ENCODE data around the gene FUT2. TPM values are rescaled to one million over a fixed set of nuclear protein-coding genes. Genes with fewer than 3 reads are reported as not detected.

The FUT2 gene
- total RNA-seq, 2 experiments from 2014 or later, result not detected

- ChIA-PET POLR2A (no interaction called here), CTCF (no interaction called here)
- peaks cover 7% of the 10 kb centered on the region for H3K4me1 Mint-ChIP-seq (ENCODE audit: low read depth)
Observed at GRCh38 chr19:48664476-48664875, 31.3 kb upstream of the FUT2 start.

GRCh38 chr19:48665786-48666185 lies 30.0 kb upstream of the FUT2 start:
- CTCF ChIA-PET, result interaction anchor here (1.2 to 1.4 kb wide), 2 partner anchors 9 to 432 kb away, joined by 4 to 6 read pairs; no protein-coding TSS in a partner anchor
- no peak overlapping the region for H3K4me3 Mint-ChIP-seq
- H3K36me3 Mint-ChIP-seq (ENCODE audit: low read depth), result peaks cover 2% of the 10 kb centered on the region
- no peak for TF ChIP-seq CTCF (IDR thresholded peaks at IDR 0.05)
- POLR2A ChIA-PET, result interaction anchor here (1.2 kb wide), 1 partner anchor 11 kb away, joined by 3 read pairs; no protein-coding TSS in a partner anchor
- DNase-seq (no peak), ATAC-seq (no peak)
- H3K27ac Mint-ChIP-seq, result no peak overlapping the region
- no peaks in the 10 kb centered on the region for H3K27me3 Mint-ChIP-seq
- intact Hi-C loops (cut with micrococcal nuclease), result no loop called here
- peaks cover 4% of the 10 kb centered on the region for H3K9me3 Mint-ChIP-seq
- H3K4me1 Mint-ChIP-seq (ENCODE audit: low read depth), result peaks cover 5% of the 10 kb centered on the region

More at GRCh38 chr19:48664476-48664875, 31.3 kb upstream of the FUT2 start:
- no peak for DNase-seq
- intact Hi-C loops (cut with micrococcal nuclease), result no loop called here
- Mint-ChIP-seq H3K9me3 (no peaks in the 10 kb centered on the region), H3K36me3 (ENCODE audit: low read depth) (no peaks in the 10 kb centered on the region), H3K27ac (no peak overlapping the region), H3K27me3 (no peaks in the 10 kb centered on the region), H3K4me3 (no peak overlapping the region)
- ATAC-seq, result no peak
- TF ChIP-seq CTCF (IDR thresholded peaks at IDR 0.05), result no peak

GRCh38 chr19:48668332-48668731 lies 27.4 kb upstream of the FUT2 start:
- no peak for TF ChIP-seq CTCF (IDR thresholded peaks at IDR 0.05)
- POLR2A ChIA-PET, result interaction anchor here (0.6 kb wide), 1 partner anchor 403 kb away, joined by 3 read pairs; no protein-coding TSS in a partner anchor
- H3K27ac Mint-ChIP-seq, result no peak overlapping the region
- ATAC-seq (no peak), DNase-seq (no peak)
- H3K36me3 Mint-ChIP-seq (ENCODE audit: low read depth), result peaks cover 2% of the 10 kb centered on the region
- H3K9me3 Mint-ChIP-seq, result peaks cover 4% of the 10 kb centered on the region
- H3K4me3 Mint-ChIP-seq, result no peak overlapping the region
- CTCF ChIA-PET, result interaction anchor here (1.1 kb wide), 1 partner anchor 22 kb away, joined by 3 read pairs; the partner anchor contains the start of gene CA11
- no peaks in the 10 kb centered on the region for H3K27me3 Mint-ChIP-seq
- H3K4me1 Mint-ChIP-seq (ENCODE audit: low read depth), result no peaks in the 10 kb centered on the region
- intact Hi-C loops (cut with micrococcal nuclease), result no loop called here

- peaks cover 4% of the 10 kb centered on the region for H3K9me3 Mint-ChIP-seq
- CTCF ChIA-PET, result interaction anchor here (1.1 kb wide), 1 partner anchor 23 kb away, joined by 3 read pairs; the partner anchor contains the start of gene CA11
- TF ChIP-seq CTCF (IDR thresholded peaks at IDR 0.05), result no peak
- POLR2A ChIA-PET, result no interaction called here
- no peak overlapping the region for H3K4me3 Mint-ChIP-seq
- intact Hi-C loops (cut with micrococcal nuclease), result no loop called here
- H3K36me3 Mint-ChIP-seq (ENCODE audit: low read depth), result peaks cover 2% of the 10 kb centered on the region
- no peak for ATAC-seq
- no peak for DNase-seq
- H3K4me1 Mint-ChIP-seq (ENCODE audit: low read depth), result no peaks in the 10 kb centered on the region
- H3K27ac Mint-ChIP-seq, result no peak overlapping the region
- no peaks in the 10 kb centered on the region for H3K27me3 Mint-ChIP-seq
Observed at GRCh38 chr19:48668761-48669160, 27.0 kb upstream of the FUT2 start.

GRCh38 chr19:48669903-48670668 lies 25.7 kb upstream of the FUT2 start:
- Mint-ChIP-seq H3K36me3 (ENCODE audit: low read depth) (peaks cover 2% of the 10 kb centered on the region), H3K4me3 (peak overlapping the region; percentile 17), H3K27ac (no peak overlapping the region), H3K4me1 (ENCODE audit: low read depth) (no peaks in the 10 kb centered on the region), H3K9me3 (peaks cover 4% of the 10 kb centered on the region), H3K27me3 (no peaks in the 10 kb centered on the region)
- ATAC-seq (no peak), DNase-seq (no peak)
- TF ChIP-seq CTCF (IDR thresholded peaks at IDR 0.05), result no peak
- intact Hi-C loops (cut with micrococcal nuclease), result no loop called here
- ChIA-PET CTCF (no interaction called here), POLR2A (no interaction called here)
